IMR-90 (cell line): Measurements from ENCODE around the gene SLC18B1.

Experiments used
- BHLHE40 ChIP-seq: fragments of 150-350 bp; IDR thresholded peaks from 2 replicates; pipeline ENCODE4 v1.6.1; 2016; ENCODE audit warnings: mild to moderate bottlenecking, low read depth, low read length
- CEBPB ChIP-seq: IDR thresholded peaks from 2 replicates; pipeline ENCODE4 v1.6.1; 2012; ENCODE audit warnings: low read depth, low read length, improper control_type of control experiment
- MXI1 ChIP-seq: IDR thresholded peaks from 2 replicates; pipeline ENCODE4 v1.6.1; 2012; ENCODE audit warnings: low read depth, mild to moderate bottlenecking, low read length, moderate library complexity, borderline replicate concordance
- POLR2A ChIP-seq: IDR thresholded peaks from 2 replicates; pipeline ENCODE4 v1.6.1; 2012; ENCODE audit warnings: mild to moderate bottlenecking, low read depth, low read length
- RAD21 ChIP-seq: IDR thresholded peaks from 2 replicates; pipeline ENCODE4 v1.6.1; 2012; ENCODE audit warnings: low read length, improper control_type of control experiment
- SMC3 ChIP-seq: fragments of 150-350 bp; IDR thresholded peaks from 2 replicates; pipeline ENCODE4 v1.6.1; 2016; ENCODE audit warnings: low read depth, mild to moderate bottlenecking, antibody characterized with exemption, low read length, moderate library complexity
- TF ChIP-seq, protein P1 (sequence below): conservative IDR thresholded peaks from 2 replicates; pipeline ENCODE4 v1.5.1; 2012; ENCODE audit warnings: mild to moderate bottlenecking, low read depth, low read length, improper control_type of control experiment
- TF ChIP-seq, protein P2 (sequence below): fragments of 150-350 bp; IDR thresholded peaks from 2 replicates; pipeline ENCODE4 v1.6.1; 2017; ENCODE audit warnings: mild to moderate bottlenecking, antibody characterized with exemption, low read length, low read depth
- TF ChIP-seq, protein P3 (sequence below): fragments of 150-350 bp; IDR thresholded peaks from 2 replicates; pipeline ENCODE4 v1.6.1; 2016; ENCODE audit warnings: low read depth, mild to moderate bottlenecking, low read length, moderate library complexity, borderline replicate concordance

DNA sequence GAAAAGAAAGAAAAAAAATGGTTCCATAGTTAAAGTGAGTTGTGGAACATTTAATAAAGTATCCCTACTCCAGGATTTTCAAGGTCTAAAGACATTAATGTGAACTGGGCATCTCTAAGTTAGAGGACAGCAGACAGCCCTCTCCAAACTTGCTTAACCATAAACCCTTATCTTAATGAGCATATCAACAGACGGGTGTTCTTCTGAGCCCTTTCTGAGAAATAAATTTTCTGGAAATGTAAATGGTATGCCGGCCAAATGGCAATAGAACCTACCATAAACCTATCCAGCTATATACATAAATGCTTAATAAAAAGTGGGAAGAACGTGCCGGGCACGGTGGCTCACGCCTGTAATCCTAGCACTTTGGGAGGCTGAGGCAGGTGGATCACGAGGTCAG lies 12.5 kb downstream of the SLC18B1 start:
- TF ChIP-seq, protein P1, sequence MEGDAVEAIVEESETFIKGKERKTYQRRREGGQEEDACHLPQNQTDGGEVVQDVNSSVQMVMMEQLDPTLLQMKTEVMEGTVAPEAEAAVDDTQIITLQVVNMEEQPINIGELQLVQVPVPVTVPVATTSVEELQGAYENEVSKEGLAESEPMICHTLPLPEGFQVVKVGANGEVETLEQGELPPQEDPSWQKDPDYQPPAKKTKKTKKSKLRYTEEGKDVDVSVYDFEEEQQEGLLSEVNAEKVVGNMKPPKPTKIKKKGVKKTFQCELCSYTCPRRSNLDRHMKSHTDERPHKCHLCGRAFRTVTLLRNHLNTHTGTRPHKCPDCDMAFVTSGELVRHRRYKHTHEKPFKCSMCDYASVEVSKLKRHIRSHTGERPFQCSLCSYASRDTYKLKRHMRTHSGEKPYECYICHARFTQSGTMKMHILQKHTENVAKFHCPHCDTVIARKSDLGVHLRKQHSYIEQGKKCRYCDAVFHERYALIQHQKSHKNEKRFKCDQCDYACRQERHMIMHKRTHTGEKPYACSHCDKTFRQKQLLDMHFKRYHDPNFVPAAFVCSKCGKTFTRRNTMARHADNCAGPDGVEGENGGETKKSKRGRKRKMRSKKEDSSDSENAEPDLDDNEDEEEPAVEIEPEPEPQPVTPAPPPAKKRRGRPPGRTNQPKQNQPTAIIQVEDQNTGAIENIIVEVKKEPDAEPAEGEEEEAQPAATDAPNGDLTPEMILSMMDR = no peak
- TF ChIP-seq POLR2A (no peak), MXI1 (no peak), SMC3 (no peak), CEBPB (no peak), BHLHE40 (no peak), RAD21 (no peak)
- TF ChIP-seq, protein P2, sequence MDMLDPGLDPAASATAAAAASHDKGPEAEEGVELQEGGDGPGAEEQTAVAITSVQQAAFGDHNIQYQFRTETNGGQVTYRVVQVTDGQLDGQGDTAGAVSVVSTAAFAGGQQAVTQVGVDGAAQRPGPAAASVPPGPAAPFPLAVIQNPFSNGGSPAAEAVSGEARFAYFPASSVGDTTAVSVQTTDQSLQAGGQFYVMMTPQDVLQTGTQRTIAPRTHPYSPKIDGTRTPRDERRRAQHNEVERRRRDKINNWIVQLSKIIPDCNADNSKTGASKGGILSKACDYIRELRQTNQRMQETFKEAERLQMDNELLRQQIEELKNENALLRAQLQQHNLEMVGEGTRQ = no peak
- TF ChIP-seq, protein P3, sequence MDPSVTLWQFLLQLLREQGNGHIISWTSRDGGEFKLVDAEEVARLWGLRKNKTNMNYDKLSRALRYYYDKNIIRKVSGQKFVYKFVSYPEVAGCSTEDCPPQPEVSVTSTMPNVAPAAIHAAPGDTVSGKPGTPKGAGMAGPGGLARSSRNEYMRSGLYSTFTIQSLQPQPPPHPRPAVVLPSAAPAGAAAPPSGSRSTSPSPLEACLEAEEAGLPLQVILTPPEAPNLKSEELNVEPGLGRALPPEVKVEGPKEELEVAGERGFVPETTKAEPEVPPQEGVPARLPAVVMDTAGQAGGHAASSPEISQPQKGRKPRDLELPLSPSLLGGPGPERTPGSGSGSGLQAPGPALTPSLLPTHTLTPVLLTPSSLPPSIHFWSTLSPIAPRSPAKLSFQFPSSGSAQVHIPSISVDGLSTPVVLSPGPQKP = no peak
